Hindlimb muscle (tissue), 1 donor: ENCODE measurements around the gene AVL9. TPM values are rescaled to one million over a fixed set of nuclear protein-coding genes. Genes with fewer than 3 reads are reported as not detected.
"Not testable (repeated sequence)": the region's sequence is repeated elsewhere in the genome, so short reads cannot be mapped to it uniquely, and the experiment has no call there.

Source experiments
- DNase-seq: peaks from one replicate; pipeline ENCODE4 v3.0.0-alpha.2; 2013
- polyA plus RNA-seq: library from polyadenylated mRNA; unstranded; fragments of 120-200 nt; gene quantifications from one replicate; pipeline ENCODE4 v1.2.1, GENCODE V29; 2013; ENCODE audit not compliant: insufficient read length

The AVL9 gene
- polyA plus RNA-seq, 1 donor = 13.2 TPM

DNA sequence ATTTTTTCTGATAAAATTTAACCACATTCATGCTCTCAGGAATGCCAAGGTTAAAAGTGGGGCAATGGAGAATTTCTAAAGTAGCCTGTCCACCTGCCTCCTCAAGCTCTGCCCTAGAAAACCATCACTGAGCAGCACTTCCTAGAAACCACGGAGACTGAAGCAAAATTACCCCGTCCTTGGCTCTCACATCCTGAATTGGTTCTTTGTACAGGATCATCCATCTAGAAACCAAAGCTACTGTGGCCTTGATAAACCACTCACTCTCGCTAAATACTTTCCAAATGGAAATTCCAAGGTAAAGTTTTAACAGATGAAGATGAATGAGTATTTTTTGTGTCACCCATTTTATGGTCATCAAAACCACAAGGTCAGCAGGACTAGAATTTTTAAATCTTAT, 96.6 kb downstream of the AVL9 start:
- DNase-seq = no peak

DNA sequence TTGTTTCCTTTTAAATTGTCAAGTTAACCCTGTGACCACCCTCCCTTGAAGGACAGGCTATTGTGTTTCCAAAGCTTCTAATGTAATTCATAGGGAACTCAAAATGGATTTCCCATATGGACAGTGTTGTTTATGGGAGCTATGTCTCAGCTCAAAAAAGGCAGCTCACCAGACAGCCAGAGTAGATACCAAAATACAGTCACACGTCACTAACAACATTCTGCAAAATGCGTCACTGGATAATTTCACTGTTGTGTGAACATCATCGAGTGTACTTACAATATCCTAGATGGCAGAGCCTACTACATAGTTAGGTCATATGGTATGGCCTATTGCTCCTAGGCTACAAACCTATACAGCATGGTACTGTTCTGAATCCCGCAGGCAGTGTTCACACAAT, 97.4 kb downstream of the AVL9 start:
- no peak for DNase-seq

DNA sequence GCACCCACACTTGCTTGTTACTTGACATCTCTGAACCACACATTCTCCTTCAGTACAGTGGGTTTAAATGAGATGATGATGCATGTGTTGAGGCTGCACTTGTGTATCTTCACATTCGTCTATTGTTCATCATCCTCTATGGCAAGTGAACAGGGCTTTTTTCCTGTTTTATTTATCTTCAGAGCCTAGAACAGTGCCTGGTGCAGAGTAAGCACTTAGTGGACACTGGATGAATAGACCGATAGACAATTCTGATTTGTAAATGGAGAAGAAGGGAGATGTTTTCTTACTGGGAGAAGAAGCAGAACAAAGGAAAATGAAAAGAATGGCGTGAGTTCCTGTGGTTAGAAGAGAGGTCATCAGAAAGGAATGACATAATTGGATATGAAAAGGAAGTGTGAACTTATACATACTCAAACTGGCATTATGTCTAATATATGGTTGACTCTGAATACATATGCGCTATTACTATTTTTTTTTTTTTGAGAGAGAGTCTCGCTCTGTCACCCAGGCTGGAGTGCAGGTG, 99.7 kb downstream of the AVL9 start:
- no peak for DNase-seq

DNA sequence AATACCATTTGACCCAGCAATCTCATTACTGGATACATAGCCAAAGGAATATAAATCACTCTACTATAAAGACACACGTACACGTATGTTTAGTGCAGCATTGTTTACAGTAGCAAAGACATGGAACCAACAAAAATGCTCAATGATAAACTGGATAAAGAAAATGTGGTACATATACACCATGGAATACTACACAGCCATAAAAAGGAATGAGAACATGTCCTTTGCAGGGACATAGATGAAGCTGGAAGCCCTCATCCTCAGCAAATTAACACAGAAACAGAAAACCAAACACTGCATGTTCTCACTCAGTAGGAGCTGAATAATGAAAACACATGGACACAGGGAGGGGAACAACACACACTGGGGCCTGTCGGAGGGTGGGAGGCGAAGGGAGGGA, 105.9 kb downstream of the AVL9 start:
- DNase-seq = not testable (repeated sequence)

DNA sequence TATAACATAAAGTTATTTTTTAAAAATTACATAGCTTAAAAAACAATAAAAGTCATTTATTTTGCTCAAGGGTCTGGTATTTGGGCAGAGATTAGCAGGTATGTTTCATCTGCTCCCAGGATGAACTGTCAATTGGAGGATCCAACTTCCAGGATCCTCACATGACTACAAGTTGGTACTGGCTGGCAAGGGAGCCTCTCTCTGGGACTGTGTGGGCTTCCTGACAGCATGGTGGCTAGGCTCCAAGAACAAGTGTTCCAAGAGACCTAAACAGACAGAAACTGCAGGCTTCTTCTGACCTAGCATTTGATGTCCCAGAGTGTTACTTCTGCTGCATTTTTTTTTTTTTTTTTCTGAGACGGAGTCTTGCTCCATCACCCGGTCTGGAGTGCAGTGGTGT, 107.2 kb downstream of the AVL9 start:
- DNase-seq = no peak

DNA sequence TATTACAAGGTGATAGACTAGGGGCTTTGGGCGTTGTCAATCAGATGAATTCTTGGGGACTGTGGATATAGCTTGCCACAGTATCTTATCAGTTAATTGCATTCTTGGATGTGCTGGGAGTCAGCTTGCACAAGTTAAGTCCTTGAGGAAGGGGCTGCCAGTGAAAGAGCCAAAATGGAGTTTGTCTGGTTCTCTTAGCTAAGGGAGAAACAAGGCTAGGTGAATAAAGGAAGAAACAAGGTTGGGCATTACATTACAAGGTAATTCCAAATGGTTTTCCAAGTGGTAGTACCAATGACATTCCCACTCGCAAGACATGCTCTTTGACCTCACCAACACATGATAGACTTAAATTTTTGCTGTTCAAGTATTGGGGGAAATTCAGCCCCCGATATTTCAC, 108.2 kb downstream of the AVL9 start:
- not testable (repeated sequence) for DNase-seq

DNA sequence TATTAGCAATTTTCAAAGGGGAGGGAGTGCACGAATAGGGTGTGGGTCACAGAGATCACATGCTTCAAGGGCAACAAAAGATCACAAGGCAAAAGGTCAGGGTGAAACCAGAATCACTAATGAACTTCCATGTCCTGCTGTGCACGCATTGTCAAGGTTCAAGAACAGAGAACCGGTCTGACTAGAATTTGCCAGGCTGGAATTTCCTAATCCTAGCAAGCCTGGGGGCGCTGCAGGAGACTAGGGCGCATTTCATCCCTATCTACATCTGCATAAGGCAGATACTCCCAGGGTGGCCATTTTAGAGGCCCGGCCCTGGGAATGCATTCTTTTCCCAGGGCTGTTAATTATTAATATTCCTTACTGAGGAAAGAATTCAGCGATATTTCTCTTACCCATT, 108.8 kb downstream of the AVL9 start:
- not testable (repeated sequence) for DNase-seq

DNA sequence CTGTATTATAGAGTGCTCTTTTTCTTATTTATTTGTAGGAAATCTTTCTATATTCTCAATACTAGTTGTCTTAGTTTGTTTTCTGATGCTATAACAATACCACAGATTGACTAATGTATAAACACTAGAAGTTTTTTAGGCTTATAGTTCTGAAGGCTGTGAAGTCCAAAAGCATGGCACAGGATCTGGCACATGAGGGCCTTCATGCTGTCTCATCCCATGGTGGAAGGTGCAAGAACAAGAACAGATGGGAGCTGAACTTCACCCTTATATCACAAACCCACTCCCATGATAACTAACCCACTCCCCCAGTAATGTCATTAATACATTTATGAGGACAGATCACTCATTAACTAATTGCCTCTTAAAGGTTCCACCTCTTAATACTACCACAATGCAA, 109.7 kb downstream of the AVL9 start:
- DNase-seq = no peak

DNA sequence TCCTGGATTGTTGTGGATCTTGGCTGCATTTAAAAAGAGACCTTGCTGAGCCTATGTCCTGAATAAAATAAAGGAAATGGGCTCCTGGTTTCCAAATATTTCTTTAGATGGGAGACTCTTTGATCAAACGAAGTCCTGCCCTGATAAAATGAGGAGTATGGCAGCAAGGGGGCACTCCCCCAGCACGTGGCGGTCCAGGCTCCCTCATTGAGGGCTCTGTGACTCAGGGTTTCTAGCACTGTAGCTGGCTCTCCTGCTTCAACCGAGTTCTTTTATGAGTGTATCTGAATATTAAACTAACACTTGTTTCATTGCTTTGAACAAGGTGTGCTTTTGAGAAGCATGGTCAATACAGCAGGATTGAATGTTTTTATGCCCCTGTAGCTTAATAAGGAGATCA, 114.2 kb downstream of the AVL9 start:
- DNase-seq = no peak

DNA sequence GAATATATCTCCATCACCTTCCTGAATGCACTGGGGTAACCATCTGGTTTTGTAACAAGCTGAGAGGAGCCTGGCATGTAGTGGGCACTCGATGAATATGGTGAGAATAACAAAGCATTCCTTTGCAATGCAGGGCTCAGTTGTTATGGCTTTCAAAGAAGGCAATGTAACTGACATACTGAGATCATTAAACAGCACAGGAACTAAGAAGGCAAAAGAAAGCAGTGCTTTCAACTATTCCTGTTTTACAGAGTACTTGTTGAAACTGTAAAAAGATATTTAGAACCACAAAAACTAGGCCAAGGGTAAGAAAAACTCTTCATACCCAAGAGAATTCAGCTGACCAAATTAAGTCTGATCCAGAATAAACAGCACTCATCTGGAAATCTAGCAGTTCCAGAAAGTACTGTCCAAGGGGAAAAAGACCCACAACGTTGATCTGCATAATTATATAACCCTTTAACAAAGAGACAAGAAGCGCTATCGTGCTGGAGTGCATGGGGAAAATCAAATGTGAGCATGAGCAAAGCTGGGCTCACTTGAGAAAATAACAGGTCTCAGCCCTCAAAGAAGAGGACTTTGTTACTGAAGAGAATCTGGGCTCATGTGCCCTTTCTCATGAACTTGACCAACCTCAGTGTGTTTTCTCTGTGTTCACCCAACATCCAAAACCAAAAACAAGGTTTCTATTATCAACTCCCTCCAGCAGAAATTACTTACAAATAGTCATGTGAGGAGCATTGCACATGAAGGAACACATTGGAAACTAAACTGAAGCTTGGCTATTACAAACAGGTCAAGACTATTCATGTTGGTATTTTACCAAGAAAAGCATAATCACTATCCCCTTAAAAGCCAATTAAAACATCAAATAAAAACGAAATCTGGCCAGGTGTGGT, 116.2 kb downstream of the AVL9 start:
- DNase-seq = peak; percentile 26

DNA sequence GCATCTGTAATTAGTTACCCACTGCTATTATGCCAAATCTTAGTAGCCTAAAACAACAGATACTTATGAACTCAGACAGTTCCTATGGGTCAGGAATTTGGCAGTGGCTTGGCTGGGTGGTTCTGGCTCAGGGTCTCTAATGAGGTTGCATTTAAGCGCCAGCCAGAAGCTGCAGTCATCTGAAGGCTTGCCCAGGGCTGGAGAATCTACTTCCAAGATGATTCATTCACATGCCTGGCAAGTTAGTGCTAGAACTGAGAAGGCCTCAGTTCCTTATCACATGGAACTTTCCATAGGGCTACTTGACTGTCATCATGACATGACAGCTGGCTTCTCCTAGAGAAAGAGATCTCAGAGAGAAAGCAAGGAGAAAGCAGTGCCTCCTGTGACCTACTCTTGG, 121.3 kb downstream of the AVL9 start:
- no peak for DNase-seq

DNA sequence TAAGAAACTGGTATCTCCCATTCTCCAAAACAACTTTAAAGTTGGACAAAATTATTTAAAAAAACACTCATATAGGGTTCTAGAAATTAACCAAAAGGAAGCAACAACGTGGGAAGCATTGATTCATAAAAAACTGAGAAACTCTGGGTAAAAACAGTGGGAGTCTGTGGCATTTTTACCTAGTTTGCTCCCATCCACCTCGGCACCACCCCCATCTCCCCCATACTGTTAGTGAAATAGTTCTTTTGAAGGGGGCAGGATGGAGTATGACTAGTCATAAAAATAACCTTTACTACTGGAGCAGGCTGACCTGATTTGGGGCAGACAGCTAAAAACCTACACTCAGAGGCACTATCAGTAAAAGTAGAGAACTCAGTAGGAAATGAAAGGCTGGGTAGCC, 123.2 kb downstream of the AVL9 start:
- no peak for DNase-seq

DNA sequence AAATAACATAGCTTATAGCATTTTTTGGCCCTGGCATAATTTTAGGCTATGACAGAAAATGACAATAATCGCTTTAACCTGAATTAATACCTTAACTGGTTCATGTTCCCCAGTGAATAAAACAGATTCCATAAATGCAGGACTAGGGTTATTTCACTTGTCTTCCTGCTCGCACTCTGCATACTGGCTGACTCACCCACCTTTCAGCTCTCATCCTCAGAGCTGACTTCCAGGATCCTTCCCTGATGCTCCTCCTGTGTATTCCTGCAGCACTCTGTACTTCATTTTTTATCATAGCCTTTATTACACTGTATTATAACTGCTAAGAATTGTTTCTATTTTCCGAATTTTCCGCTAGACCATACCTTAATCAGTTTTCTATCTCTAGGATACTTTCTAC, 123.7 kb downstream of the AVL9 start:
- DNase-seq = no peak

DNA sequence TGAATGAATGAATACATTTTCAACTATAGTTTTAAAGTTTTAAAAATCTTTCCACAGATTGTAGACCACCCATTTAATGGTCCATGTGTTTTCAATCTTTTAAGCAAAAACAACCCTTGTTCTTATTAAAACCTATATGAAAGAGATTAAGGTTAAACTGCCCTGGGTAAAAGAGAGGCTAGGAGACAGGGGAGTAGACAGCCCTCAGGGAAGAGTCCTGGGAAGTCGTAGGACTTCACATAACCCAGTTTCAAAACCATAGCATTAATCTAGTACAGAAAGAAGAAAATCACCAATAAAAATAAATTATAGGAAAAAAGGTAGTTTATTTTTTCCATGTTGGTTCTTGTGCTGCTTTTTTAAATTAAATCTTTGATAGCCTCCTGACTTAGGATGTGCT, 124.1 kb downstream of the AVL9 start:
- not testable (repeated sequence) for DNase-seq

DNA sequence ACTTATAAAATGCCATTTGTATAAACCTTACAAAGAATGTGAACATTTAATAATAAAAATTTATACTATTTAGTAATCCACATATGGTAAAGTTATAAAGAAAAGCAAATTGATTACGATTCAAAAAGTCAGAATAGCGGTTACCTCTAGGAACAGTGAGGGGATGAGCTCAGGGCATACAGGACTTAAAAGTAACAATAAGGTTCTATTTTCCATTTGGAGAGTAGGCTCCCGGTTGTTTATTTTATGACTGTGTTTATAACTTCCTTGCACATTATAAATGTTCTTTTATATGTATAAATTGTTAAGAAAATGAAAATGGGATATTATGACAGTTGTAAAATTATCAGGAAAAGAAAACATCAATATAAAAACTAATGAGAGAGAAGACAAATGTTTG, 135.7 kb downstream of the AVL9 start:
- no peak for DNase-seq

DNA sequence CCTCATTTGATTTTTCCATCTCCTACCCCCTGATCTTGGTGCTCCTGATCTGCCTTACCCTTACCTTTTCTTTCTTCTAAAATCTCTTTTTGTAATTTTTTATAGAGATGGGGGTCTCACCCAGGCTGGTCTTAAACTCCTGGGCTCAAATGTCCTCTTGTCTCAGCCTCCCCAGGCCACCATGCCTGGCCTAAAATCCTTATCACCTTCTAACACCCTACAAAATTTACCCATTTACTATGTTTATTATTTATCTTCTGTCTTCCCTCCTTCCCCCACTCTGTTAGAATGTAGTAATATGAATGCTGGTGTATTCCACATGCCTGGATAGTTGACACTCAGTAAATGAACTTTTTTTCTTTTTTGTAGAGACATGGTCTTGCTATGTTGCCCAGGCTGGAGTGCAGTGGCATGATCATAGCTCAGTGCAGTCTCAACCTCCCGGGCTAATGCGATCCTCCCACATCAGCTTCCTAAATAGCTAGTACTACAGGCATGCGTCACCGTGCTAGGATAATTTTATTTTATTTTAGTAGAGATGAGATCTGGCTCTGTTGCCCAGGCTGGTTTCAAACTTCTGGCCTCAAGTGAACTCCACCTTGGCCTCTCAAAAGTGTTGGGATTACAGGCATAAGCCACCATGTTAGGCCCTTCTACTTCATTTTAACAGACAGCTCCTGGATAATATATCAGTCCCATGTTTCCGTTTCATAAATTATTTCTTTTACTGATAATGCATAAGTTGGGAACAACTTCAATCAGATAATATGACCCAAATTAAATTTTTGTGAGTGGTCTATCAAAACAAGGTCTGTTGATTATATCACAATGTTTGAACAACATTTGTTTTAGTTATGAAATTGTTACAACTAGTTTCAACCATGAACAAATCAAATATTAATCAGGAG, 136.6 kb downstream of the AVL9 start:
- DNase-seq = not testable (repeated sequence)

DNA sequence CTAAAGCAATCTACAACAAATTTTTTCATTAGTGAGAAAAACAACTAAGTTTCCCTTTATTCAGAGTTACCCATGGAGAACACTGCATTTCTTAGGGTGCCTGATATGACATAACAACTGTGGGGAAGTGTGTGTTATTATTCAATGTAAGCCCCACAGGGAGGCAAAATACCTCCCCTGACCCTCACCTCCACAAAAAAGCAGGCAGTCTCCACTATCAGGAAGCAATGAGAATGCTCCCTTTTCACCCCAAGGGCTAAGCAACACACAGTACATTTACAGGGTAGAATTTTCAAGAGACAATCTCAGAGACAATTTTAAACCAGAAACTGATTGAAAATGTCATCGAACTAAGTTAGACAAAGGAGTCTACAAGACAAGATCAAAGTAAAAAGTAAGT, 138.2 kb downstream of the AVL9 start:
- DNase-seq = not testable (repeated sequence)

DNA sequence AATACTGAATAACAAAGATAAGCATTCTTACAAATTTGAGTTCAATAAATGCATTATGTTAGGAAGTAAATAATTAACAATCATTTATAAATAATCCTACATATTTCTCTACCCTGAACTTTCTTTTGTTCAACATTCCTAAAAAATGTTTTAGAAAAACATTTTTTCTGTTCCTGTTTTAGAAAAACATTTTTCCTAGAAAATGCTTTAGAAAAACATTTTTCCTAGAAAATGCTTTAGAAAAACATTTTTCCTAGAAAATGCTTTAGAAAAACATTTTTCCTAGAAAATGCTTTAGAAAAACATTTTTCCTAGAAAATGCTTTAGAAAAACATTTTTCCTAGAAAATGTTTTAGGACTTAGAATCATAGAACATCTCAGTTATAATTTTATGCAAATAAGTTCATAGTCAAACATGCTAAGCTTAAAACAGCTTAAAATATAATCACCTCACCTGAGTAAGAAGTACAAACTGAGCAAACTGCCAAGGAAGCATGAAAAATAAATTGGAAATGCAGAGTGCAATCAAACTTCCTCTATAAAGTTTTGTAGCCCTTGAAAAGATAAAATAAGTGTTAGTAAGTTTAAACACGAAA, 139.6 kb downstream of the AVL9 start:
- not testable (repeated sequence) for DNase-seq

DNA sequence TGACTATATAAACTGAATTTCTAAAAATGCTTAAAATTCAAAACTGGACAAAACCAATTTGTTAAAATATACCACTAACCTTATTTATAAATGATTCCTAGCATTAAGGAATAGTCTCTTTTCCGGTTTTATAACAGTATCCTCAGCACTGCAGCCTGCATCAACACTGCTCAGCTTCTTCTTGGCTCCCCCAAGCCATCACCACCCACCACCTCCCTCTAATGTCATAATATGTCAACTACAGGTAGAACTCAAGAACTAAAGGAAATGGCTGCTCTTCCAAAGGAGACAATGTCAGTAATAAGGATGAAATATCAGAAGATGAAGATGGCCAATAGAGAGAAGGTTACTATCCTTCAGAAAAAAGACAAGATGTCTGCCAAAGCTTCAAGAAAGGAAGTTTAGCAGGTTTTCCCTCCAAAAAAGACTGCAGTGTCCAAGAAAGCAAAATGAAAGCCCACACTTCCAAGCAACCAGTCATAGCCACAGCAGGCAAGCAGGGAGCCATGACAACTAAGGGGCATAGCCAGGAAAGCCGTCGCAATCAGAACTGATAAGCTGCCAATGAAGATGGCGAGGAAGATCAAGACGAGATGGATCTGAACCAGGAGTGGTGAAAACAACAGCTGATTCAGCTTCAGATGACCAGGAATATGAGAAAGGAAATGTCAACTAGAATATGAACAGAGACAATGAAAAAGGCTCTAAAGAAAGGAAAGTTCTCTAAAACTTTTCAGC, 141.6 kb downstream of the AVL9 start:
- DNase-seq = not testable (repeated sequence)

DNA sequence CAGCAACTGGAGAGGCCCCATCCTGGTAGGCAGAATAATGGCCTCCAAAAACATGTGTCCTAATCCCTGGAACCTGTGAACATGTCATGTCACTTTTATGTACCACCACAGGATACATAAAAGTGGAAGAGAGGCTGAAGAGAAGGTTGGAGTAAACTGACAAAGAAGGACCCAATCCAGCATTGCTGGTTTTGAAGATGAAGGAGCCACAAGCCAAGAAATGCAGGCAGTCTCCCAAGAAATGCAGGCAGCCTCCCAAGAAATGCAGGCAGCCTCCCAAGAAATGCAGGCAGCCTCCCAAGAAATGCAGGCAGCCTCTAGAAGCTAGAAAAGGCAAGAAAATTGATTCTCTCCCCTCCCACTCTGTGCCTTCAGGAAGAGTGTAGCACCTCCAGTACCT, 142.3 kb downstream of the AVL9 start:
- not testable (repeated sequence) for DNase-seq
